Kidney epithelial cell (primary cell): ENCODE results near the gene FLT1. TPM values are rescaled to one million over a fixed set of nuclear protein-coding genes. Genes with fewer than 3 reads are reported as not detected.
A peak's percentile ranks its signal among the peaks of the same experiment; 100 is the strongest.

ENCODE experiments used
- DNase-seq: peaks from one replicate; pipeline ENCODE4 v3.0.0-alpha.2; 2010; ENCODE audit warnings: low read depth
- H3K27me3 ChIP-seq: 2 replicates; pipeline ENCODE4 v1.6.0; 2011; ENCODE audit warnings: low read length; ENCODE audit not compliant: control insufficient read depth, insufficient read depth
- H3K36me3 ChIP-seq: 2 replicates; pipeline ENCODE4 v1.5.1; 2011; ENCODE audit warnings: low read length; ENCODE audit not compliant: control insufficient read depth, insufficient read depth
- H3K4me3 ChIP-seq: 2 replicates; pipeline ENCODE4 v1.5.1; 2011; ENCODE audit warnings: low read depth, mild to moderate bottlenecking, control low read depth, low read length
- total RNA-seq: library from RNA; depleted of rRNA; stranded (reverse); fragments of >200 nt; gene quantifications from 2 replicates; pipeline ENCODE4 v1.2.3, GENCODE V29; 2015
- TF ChIP-seq, protein P1 (sequence below): IDR thresholded peaks from 2 replicates; pipeline ENCODE4 v1.5.1; 2011; ENCODE audit warnings: mild to moderate bottlenecking, moderate library complexity, low read length, control low read depth, inconsistent platforms; ENCODE audit not compliant: insufficient read depth, poor library complexity, severe bottlenecking

FLT1 gene
- total RNA-seq, 1 donor from 2014 or later: 0.96 TPM

- TF ChIP-seq, protein P1, sequence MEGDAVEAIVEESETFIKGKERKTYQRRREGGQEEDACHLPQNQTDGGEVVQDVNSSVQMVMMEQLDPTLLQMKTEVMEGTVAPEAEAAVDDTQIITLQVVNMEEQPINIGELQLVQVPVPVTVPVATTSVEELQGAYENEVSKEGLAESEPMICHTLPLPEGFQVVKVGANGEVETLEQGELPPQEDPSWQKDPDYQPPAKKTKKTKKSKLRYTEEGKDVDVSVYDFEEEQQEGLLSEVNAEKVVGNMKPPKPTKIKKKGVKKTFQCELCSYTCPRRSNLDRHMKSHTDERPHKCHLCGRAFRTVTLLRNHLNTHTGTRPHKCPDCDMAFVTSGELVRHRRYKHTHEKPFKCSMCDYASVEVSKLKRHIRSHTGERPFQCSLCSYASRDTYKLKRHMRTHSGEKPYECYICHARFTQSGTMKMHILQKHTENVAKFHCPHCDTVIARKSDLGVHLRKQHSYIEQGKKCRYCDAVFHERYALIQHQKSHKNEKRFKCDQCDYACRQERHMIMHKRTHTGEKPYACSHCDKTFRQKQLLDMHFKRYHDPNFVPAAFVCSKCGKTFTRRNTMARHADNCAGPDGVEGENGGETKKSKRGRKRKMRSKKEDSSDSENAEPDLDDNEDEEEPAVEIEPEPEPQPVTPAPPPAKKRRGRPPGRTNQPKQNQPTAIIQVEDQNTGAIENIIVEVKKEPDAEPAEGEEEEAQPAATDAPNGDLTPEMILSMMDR: no peak
- no peaks in the 10 kb centered on the region for H3K27me3 ChIP-seq
- DNase-seq: no peak
- H3K4me3 ChIP-seq: no peak overlapping the region
- no peaks in the 10 kb centered on the region for H3K36me3 ChIP-seq
Measured at GRCh38 chr13:28297341-28297740, 197.6 kb downstream of the FLT1 start.

- DNase-seq: no peak
- TF ChIP-seq, protein P1: no peak
- Histone ChIP-seq H3K27me3 (no peaks in the 10 kb centered on the region), H3K36me3 (no peaks in the 10 kb centered on the region), H3K4me3 (no peak overlapping the region)
Measured at GRCh38 chr13:28286263-28286662, 208.7 kb downstream of the FLT1 start.

DNA sequence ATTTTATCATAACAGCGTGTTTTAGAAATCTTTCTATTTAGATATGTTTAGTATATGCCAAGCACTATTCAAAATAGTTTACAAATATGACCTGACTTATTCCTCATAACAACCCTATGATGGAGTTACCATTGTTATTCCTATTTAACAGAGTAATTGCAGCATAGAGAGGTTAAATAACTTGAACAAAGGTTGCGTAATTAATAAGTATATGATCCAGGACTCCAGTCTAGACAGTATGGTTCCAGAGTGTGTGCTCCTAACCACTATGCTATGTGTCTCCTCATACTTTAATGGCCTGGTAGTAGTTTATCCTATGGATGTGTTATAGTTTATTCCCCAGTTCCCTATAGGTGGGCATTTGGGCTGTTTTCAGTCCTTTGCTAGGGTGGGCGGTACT lies 211.3 kb downstream of the FLT1 start:
- H3K36me3 ChIP-seq: no peaks in the 10 kb centered on the region
- TF ChIP-seq, protein P1: no peak
- H3K27me3 ChIP-seq: no peaks in the 10 kb centered on the region
- no peak overlapping the region for H3K4me3 ChIP-seq
- no peak for DNase-seq

GRCh38 chr13:28282451-28282850 lies 212.5 kb downstream of the FLT1 start:
- peak; percentile 1 for DNase-seq
- Histone ChIP-seq H3K36me3 (no peaks in the 10 kb centered on the region), H3K27me3 (no peaks in the 10 kb centered on the region), H3K4me3 (no peak overlapping the region)
- TF ChIP-seq, protein P1: no peak

- no peak for DNase-seq
- Histone ChIP-seq H3K36me3 (no peaks in the 10 kb centered on the region), H3K4me3 (no peak overlapping the region), H3K27me3 (no peaks in the 10 kb centered on the region)
- TF ChIP-seq, protein P1: peak; percentile 3
Measured at GRCh38 chr13:28273919-28274318, 221.0 kb downstream of the FLT1 start.

DNA sequence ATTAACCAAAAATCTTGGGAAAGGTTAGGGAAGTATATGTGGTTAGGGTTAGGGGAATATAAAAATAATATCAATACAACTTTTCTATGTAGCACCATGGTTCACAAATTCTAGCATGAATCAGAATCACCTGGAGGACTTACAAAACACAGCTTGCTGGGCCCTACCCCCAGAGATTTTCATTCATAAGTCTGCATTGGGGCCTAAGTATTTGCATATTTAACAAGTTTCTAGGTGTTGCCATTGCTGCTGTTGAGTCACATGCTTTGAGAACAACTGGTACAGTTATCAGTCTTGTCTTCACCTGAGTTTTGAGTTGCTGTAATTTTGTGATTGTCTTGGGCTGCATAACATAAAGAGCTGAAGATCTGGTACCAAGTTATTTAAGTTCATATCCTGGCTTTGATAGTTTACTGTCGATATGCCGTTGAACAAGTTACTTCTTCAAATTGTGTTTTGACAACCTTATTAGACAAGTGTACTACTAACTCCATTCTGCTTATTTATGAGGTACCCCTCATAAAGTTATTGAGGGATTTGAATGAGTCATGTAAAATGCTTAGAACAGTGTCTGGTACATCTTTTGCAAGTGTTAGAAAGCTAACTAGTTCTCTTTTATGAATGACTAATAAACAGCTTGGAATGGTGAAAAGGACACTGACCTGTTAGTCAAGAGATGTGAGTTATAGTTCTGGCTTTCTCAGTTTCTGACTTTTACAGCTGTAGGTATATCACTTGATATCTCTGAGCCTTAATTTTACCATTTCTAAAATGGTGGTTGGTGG lies 223.7 kb downstream of the FLT1 start:
- TF ChIP-seq, protein P1: no peak
- DNase-seq: no peak
- Histone ChIP-seq H3K36me3 (no peaks in the 10 kb centered on the region), H3K27me3 (no peaks in the 10 kb centered on the region), H3K4me3 (no peak overlapping the region)
